ENCODE data around the gene PIK3R5. TPM values are rescaled to one million over a fixed set of nuclear protein-coding genes. Genes with fewer than 3 reads are reported as not detected.

PIK3R5 gene
- total RNA-seq, 2 experiments from 2014 or later = 0.76 to 1.5 TPM

DNA sequence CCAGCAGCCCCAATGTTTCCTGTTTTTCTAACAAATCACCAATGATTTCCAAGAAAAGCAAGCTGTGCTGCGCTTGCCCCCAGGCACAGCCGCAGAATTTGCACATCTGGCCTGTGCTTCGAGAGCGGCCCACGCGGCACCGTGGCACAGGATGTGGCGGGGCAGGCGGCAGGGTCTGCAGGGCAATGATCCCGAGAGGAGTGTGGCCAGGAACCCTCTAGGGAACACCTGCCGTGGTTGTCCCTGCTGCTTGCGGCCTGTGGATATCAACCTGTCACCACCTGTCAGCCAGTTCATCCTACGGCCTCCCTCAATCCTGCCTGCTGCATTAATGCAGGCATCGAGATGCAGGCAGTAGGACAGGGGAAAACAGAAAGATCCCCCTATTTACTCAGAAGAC lies 24.0 kb downstream of the PIK3R5 start:
- H3K79me2 ChIP-seq (ENCODE audit: insufficient read depth, low read depth, low read length) = no peaks in the 10 kb centered on the region
- no peaks in the 10 kb centered on the region for H3K36me3 ChIP-seq (ENCODE audit: insufficient read depth, low read length)
- H3K27ac ChIP-seq (ENCODE audit: low read depth, low read length, poor library complexity, severe bottlenecking) = no peak overlapping the region

DNA sequence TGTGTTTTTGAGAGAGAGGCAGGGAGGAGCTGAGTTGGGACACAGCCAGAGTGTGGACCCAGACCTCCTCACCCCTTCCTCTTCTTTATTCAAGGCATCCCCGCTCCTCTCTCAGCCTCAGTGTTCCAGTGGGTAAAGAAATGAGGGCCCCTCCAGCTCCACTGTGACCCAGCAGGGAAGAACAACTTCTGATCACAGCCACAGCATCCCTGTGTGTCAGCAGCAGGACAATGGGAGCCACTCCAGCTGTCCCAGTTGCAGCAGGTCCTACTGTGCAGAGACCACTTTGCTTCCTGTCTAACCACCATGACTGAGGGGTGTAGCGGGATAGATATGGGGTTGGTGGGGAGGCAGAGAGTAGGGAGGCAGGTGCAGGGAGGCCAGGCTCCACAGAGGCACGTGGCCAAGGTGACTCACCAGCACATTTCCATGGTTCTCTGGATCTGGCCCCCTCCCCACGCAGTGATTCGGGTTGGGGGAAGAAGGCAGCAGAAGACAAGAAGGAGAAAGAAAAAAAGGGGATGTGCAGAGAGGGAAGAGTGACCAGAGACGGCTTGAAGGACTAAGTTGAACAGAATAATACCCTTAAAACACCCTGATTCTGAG lies 24.5 kb downstream of the PIK3R5 start:
- CTCF ChIA-PET (ENCODE audit: unreplicated experiment) = no interaction called here
- no peaks in the 10 kb centered on the region for H3K9me3 ChIP-seq (ENCODE audit: low read length)
- H3K4me1 ChIP-seq (ENCODE audit: insufficient read depth, low read length, poor library complexity, severe bottlenecking) = no peaks in the 10 kb centered on the region
- H3K4me3 ChIP-seq (ENCODE audit: low read depth, low read length, poor library complexity, severe bottlenecking) = no peak overlapping the region
- no TSS peak for BruUV-seq (replicated peaks)
- no peaks in the 10 kb centered on the region for H3K9me2 ChIP-seq (ENCODE audit: insufficient read depth, low read length)
- H2AFZ ChIP-seq (ENCODE audit: low read length) = no peak overlapping the region
- H4K20me1 ChIP-seq (ENCODE audit: insufficient read depth, low read length) = no peaks in the 10 kb centered on the region
- H3K4me2 ChIP-seq (ENCODE audit: low read length) = no peak overlapping the region
- intact Hi-C loops (cut with micrococcal nuclease; ENCODE audit: unreplicated experiment) = no loop called here
- TF ChIP-seq EZH2phosphoT487 (IDR thresholded peaks at IDR 0.05; ENCODE audit: borderline replicate concordance, low read depth, low read length) = no peak
- TF ChIP-seq, protein P1, sequence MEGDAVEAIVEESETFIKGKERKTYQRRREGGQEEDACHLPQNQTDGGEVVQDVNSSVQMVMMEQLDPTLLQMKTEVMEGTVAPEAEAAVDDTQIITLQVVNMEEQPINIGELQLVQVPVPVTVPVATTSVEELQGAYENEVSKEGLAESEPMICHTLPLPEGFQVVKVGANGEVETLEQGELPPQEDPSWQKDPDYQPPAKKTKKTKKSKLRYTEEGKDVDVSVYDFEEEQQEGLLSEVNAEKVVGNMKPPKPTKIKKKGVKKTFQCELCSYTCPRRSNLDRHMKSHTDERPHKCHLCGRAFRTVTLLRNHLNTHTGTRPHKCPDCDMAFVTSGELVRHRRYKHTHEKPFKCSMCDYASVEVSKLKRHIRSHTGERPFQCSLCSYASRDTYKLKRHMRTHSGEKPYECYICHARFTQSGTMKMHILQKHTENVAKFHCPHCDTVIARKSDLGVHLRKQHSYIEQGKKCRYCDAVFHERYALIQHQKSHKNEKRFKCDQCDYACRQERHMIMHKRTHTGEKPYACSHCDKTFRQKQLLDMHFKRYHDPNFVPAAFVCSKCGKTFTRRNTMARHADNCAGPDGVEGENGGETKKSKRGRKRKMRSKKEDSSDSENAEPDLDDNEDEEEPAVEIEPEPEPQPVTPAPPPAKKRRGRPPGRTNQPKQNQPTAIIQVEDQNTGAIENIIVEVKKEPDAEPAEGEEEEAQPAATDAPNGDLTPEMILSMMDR (conservative IDR thresholded peaks at IDR 0.05; ENCODE audit: low read length) = no peak
- POLR2A ChIA-PET = no interaction called here
- H3K36me3 ChIP-seq (ENCODE audit: insufficient read depth, low read length) = no peaks in the 10 kb centered on the region
- H3K27ac ChIP-seq (ENCODE audit: low read depth, low read length, poor library complexity, severe bottlenecking) = no peak overlapping the region
- no peaks in the 10 kb centered on the region for H3K79me2 ChIP-seq (ENCODE audit: insufficient read depth, low read depth, low read length)
- no peak for DNase-seq (ENCODE audit: low spot score)

More for the DNA sequence above, 24.0 kb downstream of the PIK3R5 start:
- Histone ChIP-seq H2AFZ (ENCODE audit: low read length) (no peak overlapping the region), H4K20me1 (ENCODE audit: insufficient read depth, low read length) (no peaks in the 10 kb centered on the region), H3K4me2 (ENCODE audit: low read length) (no peak overlapping the region), H3K9me3 (ENCODE audit: low read length) (no peaks in the 10 kb centered on the region), H3K4me3 (ENCODE audit: low read depth, low read length, poor library complexity, severe bottlenecking) (no peak overlapping the region), H3K9me2 (ENCODE audit: insufficient read depth, low read length) (no peaks in the 10 kb centered on the region), H3K4me1 (ENCODE audit: insufficient read depth, low read length, poor library complexity, severe bottlenecking) (no peaks in the 10 kb centered on the region)
- intact Hi-C loops (cut with micrococcal nuclease; ENCODE audit: unreplicated experiment) = no loop called here
- TF ChIP-seq EZH2phosphoT487 (IDR thresholded peaks at IDR 0.05; ENCODE audit: borderline replicate concordance, low read depth, low read length) = no peak
- TF ChIP-seq, protein P1 (conservative IDR thresholded peaks at IDR 0.05; ENCODE audit: low read length) = no peak
- no peak for DNase-seq (ENCODE audit: low spot score)
- CTCF ChIA-PET (ENCODE audit: unreplicated experiment) = no interaction called here
- no TSS peak for BruUV-seq (replicated peaks)
- POLR2A ChIA-PET = no interaction called here

DNA sequence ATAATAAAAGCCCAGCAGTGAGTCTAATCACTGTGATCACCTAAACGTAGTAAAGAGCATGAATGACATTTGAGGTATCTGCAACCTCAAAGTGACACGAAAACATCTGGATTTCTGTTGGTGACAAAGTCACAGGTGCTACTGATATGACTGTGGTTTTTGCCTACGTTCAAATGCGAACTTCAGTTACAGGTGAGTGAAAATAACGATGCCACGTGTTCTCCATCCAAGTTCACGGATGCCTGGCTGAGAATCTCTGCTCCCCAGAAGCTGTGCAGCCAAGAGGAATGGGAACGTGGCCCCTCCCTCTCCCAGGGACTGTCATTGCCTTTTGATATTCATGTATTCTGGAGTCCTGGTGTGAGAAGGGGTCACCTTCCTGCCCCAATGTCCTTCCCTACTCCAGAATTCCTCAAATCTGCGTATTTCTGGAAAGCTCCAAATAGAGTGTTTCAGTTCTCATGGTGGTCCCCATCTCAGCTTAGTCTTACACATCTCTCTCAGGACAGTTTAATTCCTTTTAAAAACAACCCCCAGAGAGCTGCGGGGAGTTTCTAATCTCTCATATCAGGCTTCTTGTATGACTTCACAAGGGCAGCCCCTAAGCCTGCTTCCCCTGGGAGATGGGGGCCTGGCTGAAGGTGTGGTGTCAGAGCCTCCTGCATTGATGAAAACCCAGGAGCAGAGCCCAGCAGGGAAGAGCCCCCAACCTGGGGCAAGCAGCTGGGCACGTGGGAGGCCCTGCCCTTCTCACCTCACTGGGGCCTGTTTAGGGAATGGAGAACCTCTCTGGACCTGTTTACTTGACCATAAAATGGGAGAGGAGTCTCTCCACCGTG lies 25.8 kb downstream of the PIK3R5 start:
- ChIA-PET CTCF (ENCODE audit: unreplicated experiment) (no interaction called here), POLR2A (no interaction called here)
- Histone ChIP-seq H3K4me2 (ENCODE audit: low read length) (no peak overlapping the region), H3K4me1 (ENCODE audit: insufficient read depth, low read length, poor library complexity, severe bottlenecking) (no peaks in the 10 kb centered on the region), H3K9me2 (ENCODE audit: insufficient read depth, low read length) (no peaks in the 10 kb centered on the region), H4K20me1 (ENCODE audit: insufficient read depth, low read length) (no peaks in the 10 kb centered on the region), H3K27ac (ENCODE audit: low read depth, low read length, poor library complexity, severe bottlenecking) (no peak overlapping the region), H2AFZ (ENCODE audit: low read length) (no peak overlapping the region), H3K4me3 (ENCODE audit: low read depth, low read length, poor library complexity, severe bottlenecking) (no peak overlapping the region), H3K9me3 (ENCODE audit: low read length) (no peaks in the 10 kb centered on the region), H3K36me3 (ENCODE audit: insufficient read depth, low read length) (no peaks in the 10 kb centered on the region), H3K79me2 (ENCODE audit: insufficient read depth, low read depth, low read length) (no peaks in the 10 kb centered on the region)
- BruUV-seq (replicated peaks) = no TSS peak
- intact Hi-C loops (cut with micrococcal nuclease; ENCODE audit: unreplicated experiment) = no loop called here
- DNase-seq (ENCODE audit: low spot score) = no peak
- TF ChIP-seq EZH2phosphoT487 (IDR thresholded peaks at IDR 0.05; ENCODE audit: borderline replicate concordance, low read depth, low read length) = no peak
- TF ChIP-seq, protein P1 (conservative IDR thresholded peaks at IDR 0.05; ENCODE audit: low read length) = no peak

All from OCI-LY7 (cell line).